Measurements from ENCODE around the gene ETV6. TPM values are rescaled to one million over a fixed set of nuclear protein-coding genes. Genes with fewer than 3 reads are reported as not detected.
"Not testable (repeated sequence)": the region's sequence is repeated elsewhere in the genome, so short reads cannot be mapped to it uniquely, and the experiment has no call there.

ETV6 gene
- total RNA-seq, 2 donors from 2014 or later = 41.4 to 58.4 TPM

DNA sequence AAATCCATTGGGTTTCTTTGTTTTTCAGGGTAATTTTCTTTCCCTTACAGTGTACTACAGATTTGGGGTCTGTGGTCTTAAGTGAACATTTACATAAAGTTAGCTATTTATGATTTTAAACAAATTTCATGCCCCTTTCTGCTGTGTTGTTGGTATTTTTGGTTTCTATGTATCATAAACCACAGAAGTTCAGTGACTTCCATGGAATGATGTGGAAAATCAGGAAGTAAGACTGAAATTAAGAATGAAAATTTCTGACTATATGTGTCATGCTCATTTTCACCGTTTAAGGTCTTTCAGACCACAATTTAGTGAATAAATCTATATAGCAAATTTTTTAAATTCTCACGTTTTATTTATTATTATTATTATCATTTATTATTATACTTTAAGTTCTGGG, 31.7 kb downstream of the ETV6 start:
- Histone ChIP-seq H3K9me3 (no peaks in the 10 kb centered on the region), H3K4me3 (no peak overlapping the region), H3K36me3 (no peaks in the 10 kb centered on the region), H3K27me3 (replicated peaks; ENCODE audit: insufficient read depth) (no peaks in the 10 kb centered on the region), H3K27ac (no peak overlapping the region), H3K4me1 (ENCODE audit: control insufficient read depth in 1 of 2, low read depth in 2 of 2) (peaks cover 33 to 69% of the 10 kb centered on the region in 2 donors)
- no peak for ATAC-seq (ENCODE audit: insufficient number of reproducible peaks, low FRiP score, low read depth)
- TF ChIP-seq, protein P1, sequence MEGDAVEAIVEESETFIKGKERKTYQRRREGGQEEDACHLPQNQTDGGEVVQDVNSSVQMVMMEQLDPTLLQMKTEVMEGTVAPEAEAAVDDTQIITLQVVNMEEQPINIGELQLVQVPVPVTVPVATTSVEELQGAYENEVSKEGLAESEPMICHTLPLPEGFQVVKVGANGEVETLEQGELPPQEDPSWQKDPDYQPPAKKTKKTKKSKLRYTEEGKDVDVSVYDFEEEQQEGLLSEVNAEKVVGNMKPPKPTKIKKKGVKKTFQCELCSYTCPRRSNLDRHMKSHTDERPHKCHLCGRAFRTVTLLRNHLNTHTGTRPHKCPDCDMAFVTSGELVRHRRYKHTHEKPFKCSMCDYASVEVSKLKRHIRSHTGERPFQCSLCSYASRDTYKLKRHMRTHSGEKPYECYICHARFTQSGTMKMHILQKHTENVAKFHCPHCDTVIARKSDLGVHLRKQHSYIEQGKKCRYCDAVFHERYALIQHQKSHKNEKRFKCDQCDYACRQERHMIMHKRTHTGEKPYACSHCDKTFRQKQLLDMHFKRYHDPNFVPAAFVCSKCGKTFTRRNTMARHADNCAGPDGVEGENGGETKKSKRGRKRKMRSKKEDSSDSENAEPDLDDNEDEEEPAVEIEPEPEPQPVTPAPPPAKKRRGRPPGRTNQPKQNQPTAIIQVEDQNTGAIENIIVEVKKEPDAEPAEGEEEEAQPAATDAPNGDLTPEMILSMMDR (IDR thresholded peaks at IDR 0.05) = no peak
- DNase-seq (ENCODE audit: low spot score) = no peak

DNA sequence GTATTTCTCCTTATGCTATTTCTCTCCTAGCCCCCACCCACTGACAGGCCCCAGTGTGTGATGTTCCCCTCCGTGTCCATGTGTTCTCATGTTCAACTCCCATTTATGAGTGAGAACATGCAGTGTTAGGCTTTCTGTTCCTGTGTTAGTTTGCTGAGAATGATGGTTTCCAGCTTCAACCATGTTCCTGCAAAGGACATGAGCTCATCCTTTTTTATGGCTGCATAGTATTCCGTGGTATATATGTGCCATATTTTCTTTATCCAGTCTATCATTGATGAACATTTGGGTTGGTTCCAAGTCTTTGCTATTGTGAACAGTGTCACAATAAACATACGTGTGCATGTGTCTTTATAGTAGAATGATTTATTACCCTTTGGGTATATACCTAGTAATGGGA, 32.2 kb downstream of the ETV6 start:
- H3K27ac ChIP-seq; H3K4me3 ChIP-seq; DNase-seq (ENCODE audit: low spot score); H3K9me3 ChIP-seq; ATAC-seq (ENCODE audit: insufficient number of reproducible peaks, low FRiP score, low read depth); H3K27me3 ChIP-seq (replicated peaks; ENCODE audit: insufficient read depth); H3K36me3 ChIP-seq: not testable (repeated sequence)
- peaks cover 31 to 69% of the 10 kb centered on the region in 2 donors for H3K4me1 ChIP-seq (ENCODE audit: control insufficient read depth in 1 of 2, low read depth in 2 of 2)

DNA sequence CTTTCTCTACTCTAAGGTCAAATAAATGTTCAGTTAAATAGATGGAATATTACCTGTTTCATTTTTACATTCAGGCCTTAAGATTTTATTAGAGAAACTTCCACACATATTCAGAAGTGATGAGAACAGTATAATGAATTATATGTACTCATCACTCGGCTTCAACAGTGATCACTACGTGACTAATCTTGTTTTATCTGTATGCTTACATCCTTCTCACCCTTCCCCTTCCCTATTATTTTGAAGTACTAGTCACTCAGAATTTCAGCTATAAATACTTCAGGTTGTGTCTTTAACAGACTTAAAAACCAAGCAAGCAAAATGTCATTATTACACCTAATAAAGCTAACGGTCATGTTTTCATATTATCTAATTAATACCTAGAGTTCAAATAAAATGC, 34.9 kb downstream of the ETV6 start:
- Histone ChIP-seq H3K27me3 (replicated peaks; ENCODE audit: insufficient read depth) (no peaks in the 10 kb centered on the region), H3K4me3 (no peak overlapping the region), H3K36me3 (no peaks in the 10 kb centered on the region), H3K9me3 (no peaks in the 10 kb centered on the region), H3K27ac (no peak overlapping the region), H3K4me1 (ENCODE audit: control insufficient read depth in 1 of 2, low read depth in 2 of 2) (peaks cover 49 to 69% of the 10 kb centered on the region in 2 donors)
- ATAC-seq (ENCODE audit: insufficient number of reproducible peaks, low FRiP score, low read depth) (no peak), DNase-seq (ENCODE audit: low spot score) (no peak)
- TF ChIP-seq, protein P1 (IDR thresholded peaks at IDR 0.05) = no peak

DNA sequence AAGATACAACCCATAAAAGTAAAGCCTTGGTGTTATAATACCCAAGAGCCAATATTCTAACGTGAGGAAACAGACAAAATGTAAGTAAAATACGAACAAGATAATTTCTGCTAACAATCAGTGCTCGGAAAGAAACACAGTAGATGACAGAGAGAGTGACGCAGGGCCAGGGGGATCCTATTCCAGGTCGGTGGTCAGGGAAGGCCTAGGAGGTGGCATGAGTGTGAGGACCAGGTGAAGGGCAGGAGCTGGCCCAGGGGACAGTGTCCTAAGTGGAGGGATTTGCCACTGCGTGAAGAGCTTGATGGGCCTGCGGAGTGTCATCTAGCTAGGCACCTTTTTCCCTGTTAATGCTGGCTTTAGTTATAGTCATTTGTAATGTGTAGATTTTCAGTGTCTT, 35.3 kb downstream of the ETV6 start:
- TF ChIP-seq, protein P1 (IDR thresholded peaks at IDR 0.05) = no peak
- H3K27me3 ChIP-seq (replicated peaks; ENCODE audit: insufficient read depth) = no peaks in the 10 kb centered on the region
- ATAC-seq (ENCODE audit: insufficient number of reproducible peaks, low FRiP score, low read depth) (no peak), DNase-seq (ENCODE audit: low spot score) (no peak)
- peaks cover 46 to 66% of the 10 kb centered on the region in 2 donors for H3K4me1 ChIP-seq (ENCODE audit: control insufficient read depth in 1 of 2, low read depth in 2 of 2)
- H3K9me3 ChIP-seq = no peaks in the 10 kb centered on the region
- no peak overlapping the region for H3K27ac ChIP-seq
- H3K4me3 ChIP-seq = no peak overlapping the region
- no peaks in the 10 kb centered on the region for H3K36me3 ChIP-seq

DNA sequence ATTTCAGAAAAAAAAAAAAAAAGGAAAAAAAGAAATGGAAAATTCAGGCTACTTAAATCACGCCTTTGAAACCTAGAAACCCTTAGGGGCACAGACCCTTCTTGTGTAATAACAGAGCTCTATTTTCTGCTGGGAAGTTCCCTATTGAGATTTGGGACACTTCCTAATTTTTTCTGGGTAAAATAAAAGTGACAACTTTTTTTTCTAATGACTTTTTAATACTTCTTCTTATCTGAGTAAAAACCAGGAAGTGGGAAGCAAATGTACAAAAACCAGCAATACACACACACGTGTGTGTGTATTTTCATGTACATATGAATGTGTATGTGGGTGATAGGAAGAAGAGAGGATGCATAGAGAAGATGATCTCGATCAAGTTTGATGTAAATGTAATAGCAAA, 35.8 kb downstream of the ETV6 start:
- DNase-seq (ENCODE audit: low spot score) = no peak
- TF ChIP-seq, protein P1 (IDR thresholded peaks at IDR 0.05) = no peak

DNA sequence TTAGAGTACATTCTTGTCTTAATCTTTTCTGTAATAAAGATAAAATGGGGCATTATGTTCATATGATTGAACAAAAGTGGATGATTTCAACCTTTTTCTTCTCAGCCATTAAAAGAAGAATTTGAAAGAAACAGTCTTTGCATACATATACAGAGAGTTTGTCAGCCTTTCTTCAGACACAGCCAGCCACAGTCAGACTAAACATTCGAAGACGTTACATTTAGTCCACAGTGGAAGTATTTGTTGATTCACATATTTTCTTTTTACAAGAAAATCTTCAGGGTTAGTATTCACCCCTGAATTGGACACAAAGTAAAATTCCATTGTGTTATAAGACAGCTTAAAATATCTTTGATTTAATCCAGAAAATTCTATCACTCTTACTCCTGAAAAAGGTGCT, 36.2 kb downstream of the ETV6 start:
- TF ChIP-seq, protein P1 (IDR thresholded peaks at IDR 0.05) = no peak
- ATAC-seq (ENCODE audit: insufficient number of reproducible peaks, low FRiP score, low read depth) (no peak), DNase-seq (ENCODE audit: low spot score) (no peak)
- Histone ChIP-seq H3K9me3 (no peaks in the 10 kb centered on the region), H3K4me1 (ENCODE audit: control insufficient read depth in 1 of 2, low read depth in 2 of 2) (peaks cover 46 to 58% of the 10 kb centered on the region in 2 donors), H3K4me3 (no peak overlapping the region), H3K27ac (no peak overlapping the region), H3K27me3 (replicated peaks; ENCODE audit: insufficient read depth) (no peaks in the 10 kb centered on the region), H3K36me3 (no peaks in the 10 kb centered on the region)

More for the DNA sequence above, 35.8 kb downstream of the ETV6 start:
- H3K27ac ChIP-seq = no peak overlapping the region
- ATAC-seq (ENCODE audit: insufficient number of reproducible peaks, low FRiP score, low read depth) = no peak
- no peaks in the 10 kb centered on the region for H3K36me3 ChIP-seq
- H3K4me1 ChIP-seq (ENCODE audit: control insufficient read depth in 1 of 2, low read depth in 2 of 2) = peaks cover 46 to 61% of the 10 kb centered on the region in 2 donors
- no peaks in the 10 kb centered on the region for H3K9me3 ChIP-seq
- H3K4me3 ChIP-seq = no peak overlapping the region
- H3K27me3 ChIP-seq (replicated peaks; ENCODE audit: insufficient read depth) = no peaks in the 10 kb centered on the region
